ENCODE measurements around the gene GSTM5.
"Not testable (repeated sequence)": the region's sequence is repeated elsewhere in the genome, so short reads cannot be mapped to it uniquely, and the experiment has no call there.

GSTM5 gene

GRCh38 chr1:109697066-109697465 lies 15.0 kb upstream of the GSTM5 start:
- no peak for DNase-seq (ENCODE audit: extremely low spot score)
- ChIA-PET CTCF (no interaction called here), POLR2A (no interaction called here)
- TF ChIP-seq CTCF (IDR thresholded peaks at IDR 0.05; ENCODE audit: control extremely low read depth, extremely low read depth, low read depth, missing control alignments), result no peak

GRCh38 chr1:109697861-109698260 lies 14.2 kb upstream of the GSTM5 start:
- DNase-seq (ENCODE audit: extremely low spot score); POLR2A ChIA-PET; CTCF ChIA-PET: not testable (repeated sequence)

GRCh38 chr1:109702940-109703339 lies 9.1 kb upstream of the GSTM5 start:
- DNase-seq (ENCODE audit: extremely low spot score); CTCF ChIA-PET; POLR2A ChIA-PET: not testable (repeated sequence)

- POLR2A ChIA-PET, result no interaction called here
- CTCF ChIA-PET, result interaction anchor here (2.3 kb wide), 1 partner anchor 64 kb away, joined by 8 read pairs; no protein-coding TSS in a partner anchor
These were observed 7.9 kb upstream of the GSTM5 start for GRCh38 chr1:109704173-109704572.

GRCh38 chr1:109705411-109705810 lies 6.6 kb upstream of the GSTM5 start:
- DNase-seq (ENCODE audit: extremely low spot score), result no peak
- CTCF ChIA-PET, result interaction anchor here (0.9 to 2.3 kb wide), 2 partner anchors 19 to 65 kb away, joined by 3 to 8 read pairs; no protein-coding TSS in a partner anchor
- POLR2A ChIA-PET, result no interaction called here
- TF ChIP-seq CTCF (IDR thresholded peaks at IDR 0.05; ENCODE audit: control extremely low read depth, extremely low read depth, low read depth, missing control alignments), result no peak

More at GRCh38 chr1:109704173-109704572, 7.9 kb upstream of the GSTM5 start:
- no peak for TF ChIP-seq CTCF (IDR thresholded peaks at IDR 0.05; ENCODE audit: control extremely low read depth, extremely low read depth, low read depth, missing control alignments)
- DNase-seq (ENCODE audit: extremely low spot score), result no peak

- POLR2A ChIA-PET; DNase-seq (ENCODE audit: extremely low spot score): not testable (repeated sequence)
- CTCF ChIA-PET, result interaction anchor here (1.2 kb wide), 1 partner anchor 69 kb away, joined by 5 read pairs; no protein-coding TSS in a partner anchor
These were observed 3.1 kb upstream of the GSTM5 start for GRCh38 chr1:109708949-109709348.

GRCh38 chr1:109709822-109710221 lies 2.2 kb upstream of the GSTM5 start:
- POLR2A ChIA-PET, result not testable (repeated sequence)

GRCh38 chr1:109712321-109712864 lies 342 bp downstream of the GSTM5 start:
- CTCF ChIA-PET, result interaction anchor here (1.0 to 1.4 kb wide), 2 partner anchors 21 to 72 kb away, joined by 3 read pairs; no protein-coding TSS in a partner anchor
- no peak for TF ChIP-seq CTCF (IDR thresholded peaks at IDR 0.05; ENCODE audit: control extremely low read depth, extremely low read depth, low read depth, missing control alignments)
- DNase-seq (ENCODE audit: extremely low spot score), result no peak
- POLR2A ChIA-PET, result no interaction called here

More at GRCh38 chr1:109709822-109710221, 2.2 kb upstream of the GSTM5 start:
- CTCF ChIA-PET, result interaction anchor here (1.2 kb wide), 1 partner anchor 70 kb away, joined by 5 read pairs; no protein-coding TSS in a partner anchor
- DNase-seq (ENCODE audit: extremely low spot score), result not testable (repeated sequence)

GRCh38 chr1:109713636-109714035 lies 1.6 kb downstream of the GSTM5 start:
- no peak for TF ChIP-seq CTCF (IDR thresholded peaks at IDR 0.05; ENCODE audit: control extremely low read depth, extremely low read depth, low read depth, missing control alignments)
- ChIA-PET POLR2A (no interaction called here), CTCF (no interaction called here)
- no peak for DNase-seq (ENCODE audit: extremely low spot score)

Data from GM10248 (cell line).